ENCODE data around the gene GPD1. TPM values are rescaled to one million over a fixed set of nuclear protein-coding genes. Genes with fewer than 3 reads are reported as not detected.
A peak's percentile ranks its signal among the peaks of the same experiment; 100 is the strongest.
"Not testable (repeated sequence)": the region's sequence is repeated elsewhere in the genome, so short reads cannot be mapped to it uniquely, and the experiment has no call there.

Gene GPD1
- total and polyA plus RNA-seq, 10 donors: 0.13 to 0.79 (median 0.48) TPM; not detected in 1

GRCh38 chr12:50083301-50083700 is 20.5 kb upstream of the GPD1 start:
- Histone ChIP-seq H3K36me3 (peaks cover 0 to 20% (median 14%) of the 10 kb centered on the region in 6 donors), H3K27me3 (replicated peaks in 1 of 7) (peaks cover 0 to 3% (median 0%) of the 10 kb centered on the region in 7 donors), H3K4me1 (peaks cover 0 to 51% (median 35%) of the 10 kb centered on the region in 6 donors), H3K4me3 (no peak overlapping the region), H3K27ac (peak overlapping the region in 1 of 8 donors; percentile 45), H3K9me3 (no peaks in the 10 kb centered on the region)
- WGBS, 5 donors: 85 to 97% (median 94%) methylated on average over 1 of the region's 1 CpG
- intact Hi-C loops (cut with DNase I; ENCODE audit: low total_unique reads): no loop called here
- TF ChIP-seq CTCF (IDR thresholded peaks at IDR 0.05 in 8 of 11, conservative IDR thresholded peaks at IDR 0.05 in 3 of 11): no peak
- TF ChIP-seq POLR2A (IDR thresholded peaks at IDR 0.05): no peak
- TF ChIP-seq POLR2AphosphoS5 (IDR thresholded peaks at IDR 0.05): no peak
- DNase-seq: peak; percentile 47

- Histone ChIP-seq H3K4me3 (peak overlapping the region; percentile 71 to 97 (median 84)), H3K36me3 (peaks cover 0 to 31% (median 21%) of the 10 kb centered on the region in 6 donors), H3K4me1 (peaks cover 7 to 59% (median 43%) of the 10 kb centered on the region in 6 donors), H3K27ac (peak overlapping the region; percentile 90 to 99 (median 97))
- DNase-seq: peak; percentile 29
- H3K27me3 ChIP-seq (replicated peaks in 1 of 7); intact Hi-C loops (cut with DNase I; ENCODE audit: low total_unique reads); H3K9me3 ChIP-seq: not testable (repeated sequence)
- WGBS, 5 donors: 36 to 42% (median 39%) methylated on average over 7 of the region's 7 CpGs
Observed at GRCh38 chr12:50084409-50084774, 19.4 kb upstream of the GPD1 start.

GRCh38 chr12:50084775-50085614 is 18.8 kb upstream of the GPD1 start, which contains the start of gene SMARCD1:
SMARCD1 (plus strand) TSS chr12:50085342; CDS start chr12:50085370, 28 bp downstream.
- peak within 1 kb of the TSS; percentile 71 to 97 (median 84) for H3K4me3 ChIP-seq
- no peak for TF ChIP-seq POLR2A (IDR thresholded peaks at IDR 0.05)
- peak in 5 of 11 experiments; percentile 6 to 56 (median 41) for TF ChIP-seq CTCF (IDR thresholded peaks at IDR 0.05 in 8 of 11, conservative IDR thresholded peaks at IDR 0.05 in 3 of 11)
- peak; percentile 69 to 81 (median 80) for TF ChIP-seq POLR2AphosphoS5 (IDR thresholded peaks at IDR 0.05)
- peaks cover 0 to 3% (median 0%) of the 10 kb centered on the region in 7 donors for H3K27me3 ChIP-seq (replicated peaks in 1 of 7)
- DNase-seq: peak; percentile 99
- WGBS, 5 donors: 0 to 1% (median 0%) methylated on average over 36 to 69 of the region's 69 CpGs
- peaks cover 7 to 59% (median 43%) of the 10 kb centered on the region in 6 donors for H3K4me1 ChIP-seq
- H3K36me3 ChIP-seq: peaks cover 5 to 37% (median 27%) of the 10 kb centered on the region in 6 donors
- peak within 1 kb of the TSS; percentile 90 to 99 (median 97) for H3K27ac ChIP-seq
- H3K9me3 ChIP-seq: no peaks in the 10 kb centered on the region
- intact Hi-C loops (cut with DNase I; ENCODE audit: low total_unique reads): loop anchor here (5.0 kb wide), 1 partner anchor 82 kb away; the partner anchor contains the start of gene CERS5

- TF ChIP-seq POLR2A (IDR thresholded peaks at IDR 0.05) (no peak), POLR2AphosphoS5 (IDR thresholded peaks at IDR 0.05) (no peak), CTCF (IDR thresholded peaks at IDR 0.05 in 8 of 11, conservative IDR thresholded peaks at IDR 0.05 in 3 of 11) (no peak)
- Histone ChIP-seq H3K4me3 (peak overlapping the region; percentile 71 to 97 (median 84)), H3K27me3 (replicated peaks in 1 of 7) (peaks cover 0 to 3% (median 0%) of the 10 kb centered on the region in 7 donors), H3K36me3 (peaks cover 7 to 43% (median 34%) of the 10 kb centered on the region in 6 donors), H3K4me1 (peaks cover 7 to 59% (median 43%) of the 10 kb centered on the region in 6 donors), H3K27ac (peak overlapping the region; percentile 90 to 99 (median 97)), H3K9me3 (no peaks in the 10 kb centered on the region)
- intact Hi-C loops (cut with DNase I; ENCODE audit: low total_unique reads): loop anchor here (5.0 kb wide), 1 partner anchor 82 kb away; the partner anchor contains the start of gene CERS5
- DNase-seq: no peak
- 10 to 22% (median 15%) methylated on average over 8 of the region's 8 CpGs for WGBS, 5 donors
Observed at GRCh38 chr12:50085615-50086072, 18.2 kb upstream of the GPD1 start.

All from spleen (tissue), 11 donors.